K562 (cell line): ENCODE results near the gene RNF32. TPM values are rescaled to one million over a fixed set of nuclear protein-coding genes. Genes with fewer than 3 reads are reported as not detected.

Experiments used
- ATAC-seq: fragments of 200-7000 bp; cut with Tn5 transposase; 3 replicates; pipeline ENCODE4 v1.9.1; 2020; ENCODE audit warnings: moderate library complexity
- BruUV-seq: library from RNA; stranded (reverse); fragments of 400-500 nt; replicated peaks from 2 replicates; lab custom pipeline; 2021; lab: Mats Ljungman, UMichigan
- CTCF ChIA-PET: fragments of 300-600 bp; formaldehyde crosslinking; extraction: SDS; loops from one replicate; lab custom pipeline; 2021; ENCODE audit warnings: low intra/inter-chr PET ratio; lab: Yijun Ruan, JAX
- POLR2A ChIA-PET: fragments of 300-600, 350-650 bp; sonication (Branson Sonifier 250); formaldehyde crosslinking; extraction: SDS; loops from one replicate; lab custom pipeline; 2021; ENCODE audit warnings: antibody characterized with exemption, inconsistent platforms; lab: Yijun Ruan, JAX
- DNase-seq, 4 experiments: peaks; one replicate each; pipeline versions ENCODE4 v3.0.0 to v3.0.0-alpha.2; 2011 to 2018; ENCODE audit warnings: low spot score in 3 of 4, mixed read lengths in 3 of 4; ENCODE audit errors: extremely low read depth in 1 of 4
- FAIRE-seq: peaks from 2 replicates; lab custom pipeline; 2011; peaks lifted over from hg19 to GRCh38; lab: Jason Lieb, UNC
- H2AFZ ChIP-seq: 2 replicates; pipeline ENCODE4 v1.6.0; 2011; ENCODE audit warnings: low read depth, low read length, control low read depth, inconsistent platforms
- H3K27ac ChIP-seq: fragments of 200-600 bp; 3 replicates; pipeline ENCODE4 v1.8.0; 2011; ENCODE audit warnings: low read depth, mild to moderate bottlenecking, control low read depth, inconsistent platforms, low read length, moderate library complexity, mixed read lengths; ENCODE audit errors: extremely low read depth
- H3K27me3 ChIP-seq, 2 experiments: fragments of 300-600 bp in 1 of 2; 2 replicates in 1 of 2; 3 replicates in 1 of 2; pipeline versions ENCODE4 v1.6.0 to v1.8.0; 2011; ENCODE audit warnings: inconsistent platforms in 2 of 2, low read length in 2 of 2, mild to moderate bottlenecking in 1 of 2, mixed read lengths in 1 of 2, moderate library complexity in 1 of 2; ENCODE audit not compliant: control insufficient read depth in 2 of 2, insufficient read depth in 2 of 2
- H3K36me3 ChIP-seq: fragments of 300-600 bp; 3 replicates; pipeline ENCODE4 v1.8.0; 2011; ENCODE audit warnings: mild to moderate bottlenecking, low read length, inconsistent platforms; ENCODE audit not compliant: control insufficient read depth, insufficient read depth
- H3K4me1 ChIP-seq, 2 experiments: fragments of 200-600 bp in 1 of 2; replicated peaks in 1 of 2; 2 replicates in 1 of 2; 3 replicates in 1 of 2; pipeline versions ENCODE4 v1.5.1 to v1.8.0; 2011; ENCODE audit warnings: inconsistent platforms in 2 of 2, low read length in 2 of 2, mild to moderate bottlenecking in 1 of 2, mixed read lengths in 1 of 2, moderate library complexity in 1 of 2; ENCODE audit not compliant: control insufficient read depth in 2 of 2, insufficient read depth in 2 of 2
- H3K4me2 ChIP-seq: 2 replicates; pipeline ENCODE4 v1.6.1; 2011; ENCODE audit warnings: low read length, control low read depth, inconsistent platforms, mixed read lengths; ENCODE audit not compliant: insufficient read depth
- H3K4me3 ChIP-seq: fragments of 200-600 bp; sonication (generic), shearing (Covaris generic); 2 replicates; pipeline ENCODE4 v1.5.1; 2016; ENCODE audit warnings: control low read depth, inconsistent platforms
- H3K79me2 ChIP-seq: fragments of 200-600 bp; 3 replicates; pipeline ENCODE4 v1.8.0; 2011; ENCODE audit warnings: low read length, inconsistent platforms; ENCODE audit not compliant: control insufficient read depth, insufficient read depth
- H3K9ac ChIP-seq, 2 experiments: 2 replicates each; pipeline versions ENCODE4 v1.6.0 to v1.6.1; 2011; ENCODE audit warnings: low read depth in 2 of 2, low read length in 2 of 2, control low read depth in 1 of 2, inconsistent platforms in 1 of 2, mild to moderate bottlenecking in 1 of 2, mixed read lengths in 1 of 2; ENCODE audit not compliant: insufficient read depth in 1 of 2
- H3K9me1 ChIP-seq: one replicate; pipeline ENCODE4 v1.6.0; 2011; ENCODE audit warnings: inconsistent platforms, mild to moderate bottlenecking, low read length, moderate library complexity; ENCODE audit not compliant: control insufficient read depth, insufficient read depth
- H3K9me3 ChIP-seq: replicated peaks from 2 replicates; pipeline ENCODE4 v1.5.1; 2011; ENCODE audit warnings: low read depth, low read length, inconsistent platforms; ENCODE audit not compliant: control insufficient read depth, insufficient read depth
- H4K20me1 ChIP-seq: replicated peaks from 2 replicates; pipeline ENCODE4 v1.6.1; 2011; ENCODE audit warnings: low read length, inconsistent platforms, mixed read lengths; ENCODE audit not compliant: control insufficient read depth, insufficient read depth
- HDGF ChIP-seq: fragments of 450-650 bp; IDR thresholded peaks from 2 replicates; pipeline ENCODE4 v1.6.1; 2016
- NELFE ChIP-seq: IDR thresholded peaks from 2 replicates; pipeline ENCODE4 v1.6.1; 2011; ENCODE audit warnings: mild to moderate bottlenecking; ENCODE audit not compliant: insufficient read depth, insufficient read length
- RBM39 ChIP-seq: fragments of 200-400 bp; formaldehyde crosslinking; optimal IDR thresholded peaks from 2 replicates; pipeline ENCODE3; 2018; ENCODE audit warnings: low read depth, low read length
- SMAD2 ChIP-seq: fragments of 150-350 bp; IDR thresholded peaks from 2 replicates; pipeline ENCODE4 v1.6.1; 2014; ENCODE audit warnings: low read depth, mild to moderate bottlenecking, low read length
- ZNF76 ChIP-seq: fragments of 250-450 bp; sonication (Bioruptor Pico); IDR thresholded peaks from 2 replicates; pipeline ENCODE4 v1.4.0; 2020; ENCODE audit warnings: mild to moderate bottlenecking, moderate library complexity, borderline replicate concordance
- WGBS: fragments of 100-300 bp; shearing (Covaris generic); methylation state at CpG from one replicate; pipeline ENCODE4 v1.1.6; 2016; ENCODE audit warnings: low coverage, mixed read lengths; ENCODE audit not compliant: insufficient coverage; ENCODE audit errors: missing lambda C conversion rate; 5-methylcytosine and 5-hydroxymethylcytosine counted together
- in situ Hi-C: fragments of 300-500 bp; cut with MboI; formaldehyde crosslinking; loops from 4 replicates; pipeline ENCODE4 v1.15.0; 2018; ENCODE audit warnings: inconsistent platforms, mixed read lengths
- intact Hi-C: fragments of 100-400 bp; cut with micrococcal nuclease; formaldehyde crosslinking; loops from 2 replicates; pipeline ENCODE4 v1.14.2; 2022
- polyA plus RNA-seq, 8 experiments: library from polyadenylated mRNA; depleted of rRNA in 4 of 8; stranded (reverse) in 5 of 8; unstranded in 3 of 8; fragments of >200 nt; fragmentation: Nextera tagmentation in 2 of 8; fragmentation: Illumina TruSeq in 1 of 8; extraction: Ambion mirVana in 2 of 8; extraction: Trizol in 1 of 8; gene quantifications; 2 replicates each; pipeline versions ENCODE4 v1.2.1 to v1.2.3, GENCODE V29; 2011 to 2014; ENCODE audit warnings: inconsistent platforms in 1 of 8, missing spikeins in 1 of 8
- total RNA-seq, 7 experiments: library from RNA; depleted of rRNA in 6 of 7; stranded (reverse); fragments of >200 nt in 6 of 7; fragmentation: Illumina TruSeq in 2 of 7; extraction: Trizol in 2 of 7; gene quantifications; 2 replicates each; pipeline versions ENCODE4 v1.2.1 to v1.2.3, GENCODE V29; 2011 to 2021; ENCODE audit warnings: low replicate concordance in 1 of 7
- TF ChIP-seq, protein P1 (sequence below): fragments of 450-650 bp; formaldehyde crosslinking; IDR thresholded peaks from 2 replicates; pipeline ENCODE4 v1.4.0; 2020; ENCODE audit warnings: mild to moderate bottlenecking, moderate library complexity
- TF ChIP-seq, protein P2 (sequence below): fragments of 450-650 bp; IDR thresholded peaks from 2 replicates; pipeline ENCODE4 v1.6.1; 2016; ENCODE audit warnings: mild to moderate bottlenecking

RNF32 gene
- total and polyA plus RNA-seq, 9 of the 15 experiments (the other 6 are each of a cell fraction or from before 2014, with no cell fraction given), result 2.6 to 7.0 (median 4.6) TPM

DNA sequence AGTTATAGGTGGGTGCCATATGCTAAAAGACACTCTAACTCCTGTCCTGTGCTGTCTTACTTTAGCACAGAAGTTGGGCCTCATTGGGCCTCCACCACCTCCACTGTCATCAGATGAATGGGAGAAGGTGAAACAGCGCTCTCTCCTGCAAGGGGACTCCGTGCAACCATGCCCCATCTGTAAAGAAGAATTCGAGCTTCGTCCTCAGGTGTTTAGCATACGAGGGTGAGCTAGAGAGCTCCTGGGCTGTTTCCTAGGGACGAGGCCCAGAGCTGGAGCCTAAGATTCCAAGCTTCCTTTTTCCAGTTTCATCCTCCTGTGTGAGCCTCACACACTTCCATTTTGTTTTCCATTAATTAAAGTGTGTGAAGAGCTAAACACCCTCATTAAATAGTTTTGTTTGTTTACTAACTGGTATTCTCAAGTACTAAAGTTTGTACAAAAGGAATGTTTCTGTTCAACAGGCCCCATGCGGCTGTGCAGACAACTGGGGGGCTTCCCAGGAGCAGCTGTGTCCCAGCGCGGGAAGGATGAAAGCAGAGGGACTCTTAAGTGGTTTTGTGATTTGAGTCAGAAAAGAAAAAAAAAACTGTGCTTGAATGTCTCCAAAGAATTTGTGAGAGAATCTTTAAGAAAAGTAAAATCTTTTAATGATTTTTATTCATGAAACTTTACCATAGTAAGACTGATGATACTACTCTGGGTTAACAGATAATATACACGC is 14.1 kb downstream of the RNF32 start:
- H2AFZ ChIP-seq, result no peak overlapping the region
- in situ Hi-C loops, result no loop called here
- H3K79me2 ChIP-seq, result no peaks in the 10 kb centered on the region
- DNase-seq (no peak), FAIRE-seq (no peak), ATAC-seq (no peak)
- no peak overlapping the region for H3K27ac ChIP-seq
- no peak overlapping the region for H3K4me3 ChIP-seq
- no peak overlapping the region for H3K9ac ChIP-seq
- H3K4me2 ChIP-seq, result no peak overlapping the region
- POLR2A ChIA-PET, result interaction anchor here (1.2 kb wide), 1 partner anchor 679 kb away, joined by 3 read pairs; no protein-coding TSS in a partner anchor
- CTCF ChIA-PET, result no interaction called here
- H3K9me1 ChIP-seq, result no peaks in the 10 kb centered on the region
- no peaks in the 10 kb centered on the region for H3K36me3 ChIP-seq
- peaks cover 3 to 9% of the 10 kb centered on the region in 2 experiments; a peak in 2 of 5 replicates for H3K4me1 ChIP-seq
- TF ChIP-seq NELFE (no peak), HDGF (no peak), RBM39 (no peak), SMAD2 (no peak), ZNF76 (CRISPR knock-in tag) (no peak)
- TF ChIP-seq, protein P1, sequence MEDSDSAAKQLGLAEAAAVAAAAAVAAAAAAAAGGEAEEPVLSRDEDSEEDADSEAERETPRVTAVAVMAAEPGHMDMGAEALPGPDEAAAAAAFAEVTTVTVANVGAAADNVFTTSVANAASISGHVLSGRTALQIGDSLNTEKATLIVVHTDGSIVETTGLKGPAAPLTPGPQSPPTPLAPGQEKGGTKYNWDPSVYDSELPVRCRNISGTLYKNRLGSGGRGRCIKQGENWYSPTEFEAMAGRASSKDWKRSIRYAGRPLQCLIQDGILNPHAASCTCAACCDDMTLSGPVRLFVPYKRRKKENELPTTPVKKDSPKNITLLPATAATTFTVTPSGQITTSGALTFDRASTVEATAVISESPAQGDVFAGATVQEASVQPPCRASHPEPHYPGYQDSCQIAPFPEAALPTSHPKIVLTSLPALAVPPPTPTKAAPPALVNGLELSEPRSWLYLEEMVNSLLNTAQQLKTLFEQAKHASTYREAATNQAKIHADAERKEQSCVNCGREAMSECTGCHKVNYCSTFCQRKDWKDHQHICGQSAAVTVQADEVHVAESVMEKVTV (CRISPR knock-in tag), result no peak
- TF ChIP-seq, protein P2, sequence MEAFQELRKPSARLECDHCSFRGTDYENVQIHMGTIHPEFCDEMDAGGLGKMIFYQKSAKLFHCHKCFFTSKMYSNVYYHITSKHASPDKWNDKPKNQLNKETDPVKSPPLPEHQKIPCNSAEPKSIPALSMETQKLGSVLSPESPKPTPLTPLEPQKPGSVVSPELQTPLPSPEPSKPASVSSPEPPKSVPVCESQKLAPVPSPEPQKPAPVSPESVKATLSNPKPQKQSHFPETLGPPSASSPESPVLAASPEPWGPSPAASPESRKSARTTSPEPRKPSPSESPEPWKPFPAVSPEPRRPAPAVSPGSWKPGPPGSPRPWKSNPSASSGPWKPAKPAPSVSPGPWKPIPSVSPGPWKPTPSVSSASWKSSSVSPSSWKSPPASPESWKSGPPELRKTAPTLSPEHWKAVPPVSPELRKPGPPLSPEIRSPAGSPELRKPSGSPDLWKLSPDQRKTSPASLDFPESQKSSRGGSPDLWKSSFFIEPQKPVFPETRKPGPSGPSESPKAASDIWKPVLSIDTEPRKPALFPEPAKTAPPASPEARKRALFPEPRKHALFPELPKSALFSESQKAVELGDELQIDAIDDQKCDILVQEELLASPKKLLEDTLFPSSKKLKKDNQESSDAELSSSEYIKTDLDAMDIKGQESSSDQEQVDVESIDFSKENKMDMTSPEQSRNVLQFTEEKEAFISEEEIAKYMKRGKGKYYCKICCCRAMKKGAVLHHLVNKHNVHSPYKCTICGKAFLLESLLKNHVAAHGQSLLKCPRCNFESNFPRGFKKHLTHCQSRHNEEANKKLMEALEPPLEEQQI, result no peak
- no peaks in the 10 kb centered on the region for H4K20me1 ChIP-seq
- no TSS peak for BruUV-seq
- H3K27me3 ChIP-seq, result no peaks in the 10 kb centered on the region
- 69% methylated on average over 10 of the region's 10 CpGs for WGBS
- intact Hi-C loops, result no loop called here
- H3K9me3 ChIP-seq, result no peaks in the 10 kb centered on the region
